HEK293 (cell line): ENCODE data around the gene APOBEC3C.

ENCODE experiments used
- BCL11A ChIP-seq: fragments of 450-650 bp; formaldehyde crosslinking; IDR thresholded peaks from 2 replicates; pipeline ENCODE4 v1.5.1; 2016; ENCODE audit warnings: low read depth, missing biosample characterization, missing genetic modification characterization
- GLIS1 ChIP-seq: fragments of 450-650 bp; formaldehyde crosslinking; IDR thresholded peaks from 2 replicates; pipeline ENCODE4 v1.5.1; 2016; ENCODE audit warnings: missing biosample characterization, missing genetic modification characterization
- KLF1 ChIP-seq: fragments of 450-650 bp; formaldehyde crosslinking; IDR thresholded peaks from 2 replicates; pipeline ENCODE4 v1.5.1; 2016; ENCODE audit warnings: missing biosample characterization, missing genetic modification characterization
- PRDM1 ChIP-seq: fragments of 450-650 bp; formaldehyde crosslinking; IDR thresholded peaks from 2 replicates; pipeline ENCODE4; 2016; ENCODE audit warnings: missing biosample characterization, missing genetic modification characterization
- REPIN1 ChIP-seq: fragments of 450-650 bp; formaldehyde crosslinking; IDR thresholded peaks from 2 replicates; pipeline ENCODE4 v1.5.1; 2017; ENCODE audit warnings: missing biosample characterization, missing genetic modification characterization, low read depth
- ZBTB7A ChIP-seq: fragments of 450-650 bp; formaldehyde crosslinking; IDR thresholded peaks from 2 replicates; pipeline ENCODE4 v1.5.1; 2016; ENCODE audit warnings: low read depth, missing biosample characterization, missing genetic modification characterization
- ZNF2 ChIP-seq: fragments of 450-650 bp; formaldehyde crosslinking; IDR thresholded peaks from 2 replicates; pipeline ENCODE4 v1.5.1; 2016; ENCODE audit warnings: missing biosample characterization, missing genetic modification characterization
- ZNF248 ChIP-seq: fragments of 450-650 bp; formaldehyde crosslinking; IDR thresholded peaks from 2 replicates; pipeline ENCODE4 v1.5.1; 2017; ENCODE audit warnings: missing biosample characterization, missing genetic modification characterization
- ZNF510 ChIP-seq: fragments of 450-650 bp; formaldehyde crosslinking; IDR thresholded peaks from 2 replicates; pipeline ENCODE4 v1.5.1; 2018; ENCODE audit warnings: mild to moderate bottlenecking, missing genetic modification characterization, missing biosample characterization; ENCODE audit not compliant: insufficient replicate concordance
- ZNF529 ChIP-seq: fragments of 450-650 bp; formaldehyde crosslinking; IDR thresholded peaks from 2 replicates; pipeline ENCODE4 v1.5.1; 2017; ENCODE audit warnings: missing genetic modification characterization, missing biosample characterization; ENCODE audit not compliant: insufficient replicate concordance
- ZNF544 ChIP-seq: fragments of 450-650 bp; formaldehyde crosslinking; IDR thresholded peaks from 2 replicates; pipeline ENCODE4 v1.5.0; 2017; ENCODE audit warnings: missing biosample characterization, missing genetic modification characterization
- ZNF548 ChIP-seq: fragments of 450-650 bp; formaldehyde crosslinking; IDR thresholded peaks from 2 replicates; pipeline ENCODE4 v1.5.1; 2016; ENCODE audit warnings: missing biosample characterization, missing genetic modification characterization
- ZNF792 ChIP-seq: fragments of 450-650 bp; formaldehyde crosslinking; IDR thresholded peaks from 2 replicates; pipeline ENCODE4 v1.5.1; 2016; ENCODE audit warnings: missing biosample characterization, missing genetic modification characterization
- ZSCAN23 ChIP-seq: fragments of 450-650 bp; formaldehyde crosslinking; IDR thresholded peaks from 2 replicates; pipeline ENCODE4 v1.5.1; 2016; ENCODE audit warnings: missing biosample characterization, missing genetic modification characterization
- TF ChIP-seq, protein P1 (sequence below): fragments of 450-650 bp; formaldehyde crosslinking; conservative IDR thresholded peaks from 2 replicates; pipeline ENCODE4 v1.5.1; 2016; ENCODE audit warnings: low read depth, missing biosample characterization, missing genetic modification characterization
- TF ChIP-seq, protein P2 (sequence below): fragments of 450-650 bp; formaldehyde crosslinking; IDR thresholded peaks from 2 replicates; pipeline ENCODE4 v1.5.1; 2017; ENCODE audit warnings: missing biosample characterization, missing genetic modification characterization
- TF ChIP-seq, protein P3 (sequence below): fragments of 450-650 bp; formaldehyde crosslinking; IDR thresholded peaks from 2 replicates; pipeline ENCODE4 v1.5.1; 2016; ENCODE audit warnings: missing biosample characterization, missing genetic modification characterization, borderline replicate concordance
- TF ChIP-seq, protein P4 (sequence below): fragments of 450-650 bp; formaldehyde crosslinking; IDR thresholded peaks from 2 replicates; pipeline ENCODE4 v1.5.1; 2016; ENCODE audit warnings: missing biosample characterization, missing genetic modification characterization, low read depth
- TF ChIP-seq, protein P5 (sequence below): fragments of 450-650 bp; formaldehyde crosslinking; IDR thresholded peaks from 2 replicates; pipeline ENCODE4 v1.5.1; 2016; ENCODE audit warnings: missing biosample characterization, missing genetic modification characterization
- TF ChIP-seq, protein P6 (sequence below): fragments of 450-650 bp; formaldehyde crosslinking; IDR thresholded peaks from 2 replicates; pipeline ENCODE4 v1.5.1; 2016; ENCODE audit warnings: missing biosample characterization, missing genetic modification characterization
- TF ChIP-seq, protein P7 (sequence below): fragments of 450-650 bp; formaldehyde crosslinking; IDR thresholded peaks from 2 replicates; pipeline ENCODE4 v1.5.1; 2017; ENCODE audit warnings: missing biosample characterization, missing genetic modification characterization

Gene APOBEC3C

DNA sequence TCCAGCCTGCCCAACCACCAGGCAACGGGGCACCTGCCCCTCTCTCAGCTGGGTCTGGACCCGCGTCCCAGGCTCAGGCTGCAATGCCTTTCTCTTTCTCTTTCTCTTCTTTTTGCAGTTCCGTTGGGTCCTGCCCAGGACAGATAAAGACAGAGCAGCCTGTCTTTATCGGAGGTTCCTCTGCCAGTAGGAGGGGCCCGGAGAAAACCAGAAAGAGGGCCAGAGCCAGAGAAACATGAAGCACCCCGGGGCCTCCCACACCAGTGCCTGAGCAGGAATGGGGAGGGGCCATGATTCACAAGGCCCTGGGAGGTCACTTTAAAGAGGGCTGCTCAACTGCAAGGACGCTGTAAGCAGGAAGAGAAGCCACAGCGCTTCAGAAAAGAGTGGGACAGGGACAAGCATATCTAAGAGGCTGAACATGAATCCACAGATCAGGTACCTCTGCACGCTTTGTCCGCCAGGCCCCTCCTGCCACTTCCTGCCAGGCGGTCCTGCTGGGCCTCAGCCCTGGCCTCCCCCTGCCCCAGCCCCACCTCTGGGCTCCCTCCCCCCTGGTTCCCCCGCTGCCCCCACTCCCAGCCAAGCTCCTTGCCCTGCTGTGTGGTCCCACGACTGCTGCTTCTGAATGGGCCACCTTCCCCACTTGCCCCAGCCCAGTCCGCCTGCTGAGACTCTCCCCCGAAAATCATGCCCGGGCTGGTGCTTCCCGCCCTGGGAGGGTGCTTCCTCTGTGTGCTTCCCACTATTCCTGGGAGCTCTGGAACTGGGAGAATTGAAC lies at the start of gene APOBEC3C (continued):
- TF ChIP-seq, protein P1, sequence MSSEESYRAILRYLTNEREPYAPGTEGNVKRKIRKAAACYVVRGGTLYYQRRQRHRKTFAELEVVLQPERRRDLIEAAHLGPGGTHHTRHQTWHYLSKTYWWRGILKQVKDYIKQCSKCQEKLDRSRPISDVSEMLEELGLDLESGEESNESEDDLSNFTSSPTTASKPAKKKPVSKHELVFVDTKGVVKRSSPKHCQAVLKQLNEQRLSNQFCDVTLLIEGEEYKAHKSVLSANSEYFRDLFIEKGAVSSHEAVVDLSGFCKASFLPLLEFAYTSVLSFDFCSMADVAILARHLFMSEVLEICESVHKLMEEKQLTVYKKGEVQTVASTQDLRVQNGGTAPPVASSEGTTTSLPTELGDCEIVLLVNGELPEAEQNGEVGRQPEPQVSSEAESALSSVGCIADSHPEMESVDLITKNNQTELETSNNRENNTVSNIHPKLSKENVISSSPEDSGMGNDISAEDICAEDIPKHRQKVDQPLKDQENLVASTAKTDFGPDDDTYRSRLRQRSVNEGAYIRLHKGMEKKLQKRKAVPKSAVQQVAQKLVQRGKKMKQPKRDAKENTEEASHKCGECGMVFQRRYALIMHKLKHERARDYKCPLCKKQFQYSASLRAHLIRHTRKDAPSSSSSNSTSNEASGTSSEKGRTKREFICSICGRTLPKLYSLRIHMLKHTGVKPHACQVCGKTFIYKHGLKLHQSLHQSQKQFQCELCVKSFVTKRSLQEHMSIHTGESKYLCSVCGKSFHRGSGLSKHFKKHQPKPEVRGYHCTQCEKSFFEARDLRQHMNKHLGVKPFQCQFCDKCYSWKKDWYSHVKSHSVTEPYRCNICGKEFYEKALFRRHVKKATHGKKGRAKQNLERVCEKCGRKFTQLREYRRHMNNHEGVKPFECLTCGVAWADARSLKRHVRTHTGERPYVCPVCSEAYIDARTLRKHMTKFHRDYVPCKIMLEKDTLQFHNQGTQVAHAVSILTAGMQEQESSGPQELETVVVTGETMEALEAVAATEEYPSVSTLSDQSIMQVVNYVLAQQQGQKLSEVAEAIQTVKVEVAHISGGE = peak; percentile 77
- TF ChIP-seq REPIN1 (tag by site-specific recombination) = no peak
- no peak for TF ChIP-seq ZNF792 (tag by site-specific recombination)
- TF ChIP-seq, protein P2, sequence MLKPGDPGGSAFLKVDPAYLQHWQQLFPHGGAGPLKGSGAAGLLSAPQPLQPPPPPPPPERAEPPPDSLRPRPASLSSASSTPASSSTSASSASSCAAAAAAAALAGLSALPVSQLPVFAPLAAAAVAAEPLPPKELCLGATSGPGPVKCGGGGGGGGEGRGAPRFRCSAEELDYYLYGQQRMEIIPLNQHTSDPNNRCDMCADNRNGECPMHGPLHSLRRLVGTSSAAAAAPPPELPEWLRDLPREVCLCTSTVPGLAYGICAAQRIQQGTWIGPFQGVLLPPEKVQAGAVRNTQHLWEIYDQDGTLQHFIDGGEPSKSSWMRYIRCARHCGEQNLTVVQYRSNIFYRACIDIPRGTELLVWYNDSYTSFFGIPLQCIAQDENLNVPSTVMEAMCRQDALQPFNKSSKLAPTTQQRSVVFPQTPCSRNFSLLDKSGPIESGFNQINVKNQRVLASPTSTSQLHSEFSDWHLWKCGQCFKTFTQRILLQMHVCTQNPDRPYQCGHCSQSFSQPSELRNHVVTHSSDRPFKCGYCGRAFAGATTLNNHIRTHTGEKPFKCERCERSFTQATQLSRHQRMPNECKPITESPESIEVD (tag by site-specific recombination) = no peak
- TF ChIP-seq, protein P3, sequence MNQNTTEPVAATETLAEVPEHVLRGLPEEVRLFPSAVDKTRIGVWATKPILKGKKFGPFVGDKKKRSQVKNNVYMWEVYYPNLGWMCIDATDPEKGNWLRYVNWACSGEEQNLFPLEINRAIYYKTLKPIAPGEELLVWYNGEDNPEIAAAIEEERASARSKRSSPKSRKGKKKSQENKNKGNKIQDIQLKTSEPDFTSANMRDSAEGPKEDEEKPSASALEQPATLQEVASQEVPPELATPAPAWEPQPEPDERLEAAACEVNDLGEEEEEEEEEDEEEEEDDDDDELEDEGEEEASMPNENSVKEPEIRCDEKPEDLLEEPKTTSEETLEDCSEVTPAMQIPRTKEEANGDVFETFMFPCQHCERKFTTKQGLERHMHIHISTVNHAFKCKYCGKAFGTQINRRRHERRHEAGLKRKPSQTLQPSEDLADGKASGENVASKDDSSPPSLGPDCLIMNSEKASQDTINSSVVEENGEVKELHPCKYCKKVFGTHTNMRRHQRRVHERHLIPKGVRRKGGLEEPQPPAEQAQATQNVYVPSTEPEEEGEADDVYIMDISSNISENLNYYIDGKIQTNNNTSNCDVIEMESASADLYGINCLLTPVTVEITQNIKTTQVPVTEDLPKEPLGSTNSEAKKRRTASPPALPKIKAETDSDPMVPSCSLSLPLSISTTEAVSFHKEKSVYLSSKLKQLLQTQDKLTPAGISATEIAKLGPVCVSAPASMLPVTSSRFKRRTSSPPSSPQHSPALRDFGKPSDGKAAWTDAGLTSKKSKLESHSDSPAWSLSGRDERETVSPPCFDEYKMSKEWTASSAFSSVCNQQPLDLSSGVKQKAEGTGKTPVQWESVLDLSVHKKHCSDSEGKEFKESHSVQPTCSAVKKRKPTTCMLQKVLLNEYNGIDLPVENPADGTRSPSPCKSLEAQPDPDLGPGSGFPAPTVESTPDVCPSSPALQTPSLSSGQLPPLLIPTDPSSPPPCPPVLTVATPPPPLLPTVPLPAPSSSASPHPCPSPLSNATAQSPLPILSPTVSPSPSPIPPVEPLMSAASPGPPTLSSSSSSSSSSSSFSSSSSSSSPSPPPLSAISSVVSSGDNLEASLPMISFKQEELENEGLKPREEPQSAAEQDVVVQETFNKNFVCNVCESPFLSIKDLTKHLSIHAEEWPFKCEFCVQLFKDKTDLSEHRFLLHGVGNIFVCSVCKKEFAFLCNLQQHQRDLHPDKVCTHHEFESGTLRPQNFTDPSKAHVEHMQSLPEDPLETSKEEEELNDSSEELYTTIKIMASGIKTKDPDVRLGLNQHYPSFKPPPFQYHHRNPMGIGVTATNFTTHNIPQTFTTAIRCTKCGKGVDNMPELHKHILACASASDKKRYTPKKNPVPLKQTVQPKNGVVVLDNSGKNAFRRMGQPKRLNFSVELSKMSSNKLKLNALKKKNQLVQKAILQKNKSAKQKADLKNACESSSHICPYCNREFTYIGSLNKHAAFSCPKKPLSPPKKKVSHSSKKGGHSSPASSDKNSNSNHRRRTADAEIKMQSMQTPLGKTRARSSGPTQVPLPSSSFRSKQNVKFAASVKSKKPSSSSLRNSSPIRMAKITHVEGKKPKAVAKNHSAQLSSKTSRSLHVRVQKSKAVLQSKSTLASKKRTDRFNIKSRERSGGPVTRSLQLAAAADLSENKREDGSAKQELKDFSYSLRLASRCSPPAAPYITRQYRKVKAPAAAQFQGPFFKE = no peak
- TF ChIP-seq, protein P4, sequence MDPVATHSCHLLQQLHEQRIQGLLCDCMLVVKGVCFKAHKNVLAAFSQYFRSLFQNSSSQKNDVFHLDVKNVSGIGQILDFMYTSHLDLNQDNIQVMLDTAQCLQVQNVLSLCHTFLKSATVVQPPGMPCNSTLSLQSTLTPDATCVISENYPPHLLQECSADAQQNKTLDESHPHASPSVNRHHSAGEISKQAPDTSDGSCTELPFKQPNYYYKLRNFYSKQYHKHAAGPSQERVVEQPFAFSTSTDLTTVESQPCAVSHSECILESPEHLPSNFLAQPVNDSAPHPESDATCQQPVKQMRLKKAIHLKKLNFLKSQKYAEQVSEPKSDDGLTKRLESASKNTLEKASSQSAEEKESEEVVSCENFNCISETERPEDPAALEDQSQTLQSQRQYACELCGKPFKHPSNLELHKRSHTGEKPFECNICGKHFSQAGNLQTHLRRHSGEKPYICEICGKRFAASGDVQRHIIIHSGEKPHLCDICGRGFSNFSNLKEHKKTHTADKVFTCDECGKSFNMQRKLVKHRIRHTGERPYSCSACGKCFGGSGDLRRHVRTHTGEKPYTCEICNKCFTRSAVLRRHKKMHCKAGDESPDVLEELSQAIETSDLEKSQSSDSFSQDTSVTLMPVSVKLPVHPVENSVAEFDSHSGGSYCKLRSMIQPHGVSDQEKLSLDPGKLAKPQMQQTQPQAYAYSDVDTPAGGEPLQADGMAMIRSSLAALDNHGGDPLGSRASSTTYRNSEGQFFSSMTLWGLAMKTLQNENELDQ = no peak
- TF ChIP-seq ZNF248 (tag by site-specific recombination) = no peak
- no peak for TF ChIP-seq ZNF548 (tag by site-specific recombination)
- TF ChIP-seq ZNF529 (tag by site-specific recombination) = no peak
- no peak for TF ChIP-seq ZNF2 (tag by site-specific recombination)
- peak; percentile 95 for TF ChIP-seq GLIS1 (tag by site-specific recombination)
- no peak for TF ChIP-seq ZNF544 (tag by site-specific recombination)
- no peak for TF ChIP-seq KLF1 (tag by site-specific recombination)
- TF ChIP-seq ZBTB7A (tag by site-specific recombination) = no peak
- TF ChIP-seq BCL11A = no peak
- TF ChIP-seq PRDM1 (tag by site-specific recombination) = no peak
- TF ChIP-seq ZSCAN23 (tag by site-specific recombination) = no peak
- TF ChIP-seq, protein P5, sequence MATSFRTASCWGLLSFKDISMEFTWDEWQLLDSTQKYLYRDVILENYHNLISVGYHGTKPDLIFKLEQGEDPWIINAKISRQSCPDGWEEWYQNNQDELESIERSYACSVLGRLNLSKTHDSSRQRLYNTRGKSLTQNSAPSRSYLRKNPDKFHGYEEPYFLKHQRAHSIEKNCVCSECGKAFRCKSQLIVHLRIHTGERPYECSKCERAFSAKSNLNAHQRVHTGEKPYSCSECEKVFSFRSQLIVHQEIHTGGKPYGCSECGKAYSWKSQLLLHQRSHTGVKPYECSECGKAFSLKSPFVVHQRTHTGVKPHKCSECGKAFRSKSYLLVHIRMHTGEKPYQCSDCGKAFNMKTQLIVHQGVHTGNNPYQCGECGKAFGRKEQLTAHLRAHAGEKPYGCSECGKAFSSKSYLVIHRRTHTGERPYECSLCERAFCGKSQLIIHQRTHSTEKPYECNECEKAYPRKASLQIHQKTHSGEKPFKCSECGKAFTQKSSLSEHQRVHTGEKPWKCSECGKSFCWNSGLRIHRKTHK = no peak
- TF ChIP-seq ZNF510 (tag by site-specific recombination) = no peak
- TF ChIP-seq, protein P6, sequence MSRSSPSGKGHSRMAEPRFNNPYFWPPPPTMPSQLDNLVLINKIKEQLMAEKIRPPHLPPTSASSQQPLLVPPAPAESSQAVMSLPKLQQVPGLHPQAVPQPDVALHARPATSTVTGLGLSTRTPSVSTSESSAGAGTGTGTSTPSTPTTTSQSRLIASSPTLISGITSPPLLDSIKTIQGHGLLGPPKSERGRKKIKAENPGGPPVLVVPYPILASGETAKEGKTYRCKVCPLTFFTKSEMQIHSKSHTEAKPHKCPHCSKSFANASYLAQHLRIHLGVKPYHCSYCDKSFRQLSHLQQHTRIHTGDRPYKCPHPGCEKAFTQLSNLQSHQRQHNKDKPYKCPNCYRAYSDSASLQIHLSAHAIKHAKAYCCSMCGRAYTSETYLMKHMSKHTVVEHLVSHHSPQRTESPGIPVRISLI (tag by site-specific recombination) = no peak
- TF ChIP-seq, protein P7, sequence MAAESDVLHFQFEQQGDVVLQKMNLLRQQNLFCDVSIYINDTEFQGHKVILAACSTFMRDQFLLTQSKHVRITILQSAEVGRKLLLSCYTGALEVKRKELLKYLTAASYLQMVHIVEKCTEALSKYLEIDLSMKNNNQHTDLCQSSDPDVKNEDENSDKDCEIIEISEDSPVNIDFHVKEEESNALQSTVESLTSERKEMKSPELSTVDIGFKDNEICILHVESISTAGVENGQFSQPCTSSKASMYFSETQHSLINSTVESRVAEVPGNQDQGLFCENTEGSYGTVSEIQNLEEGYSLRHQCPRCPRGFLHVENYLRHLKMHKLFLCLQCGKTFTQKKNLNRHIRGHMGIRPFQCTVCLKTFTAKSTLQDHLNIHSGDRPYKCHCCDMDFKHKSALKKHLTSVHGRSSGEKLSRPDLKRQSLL (tag by site-specific recombination) = no peak
